Smooth muscle cell (in vitro differentiated cells): ENCODE results near the gene EXOSC1. TPM values are rescaled to one million over a fixed set of nuclear protein-coding genes. Genes with fewer than 3 reads are reported as not detected.
"Not testable (repeated sequence)": the region's sequence is repeated elsewhere in the genome, so short reads cannot be mapped to it uniquely, and the experiment has no call there.

ENCODE experiments used
- DNase-seq: peaks from one replicate; lab custom pipeline; 2025; ENCODE audit not compliant: unreplicated experiment; lab: John Stamatoyannopoulos, UW
- H2AFZ ChIP-seq: fragments of 200-600 bp; sonication (generic); 2 replicates; pipeline ENCODE4 v1.6.0; 2016; ENCODE audit warnings: antibody characterized with exemption, low read depth, mild to moderate bottlenecking
- H3F3A ChIP-seq: fragments of 200-600 bp; sonication (generic); 2 replicates; pipeline ENCODE4 v1.6.0; 2017; ENCODE audit warnings: antibody characterized with exemption, low read depth
- H3K27ac ChIP-seq: fragments of 200-600 bp; sonication (generic); 2 replicates; pipeline ENCODE4 v1.5.1; 2016; ENCODE audit warnings: low read depth, mild to moderate bottlenecking
- H3K27me3 ChIP-seq: fragments of 200-600 bp; sonication (generic); 2 replicates; pipeline ENCODE4 v1.6.1; 2016; ENCODE audit warnings: low read depth, mild to moderate bottlenecking
- H3K36me3 ChIP-seq: fragments of 200-600 bp; sonication (generic); 2 replicates; pipeline ENCODE4 v1.5.1; 2016; ENCODE audit warnings: low read depth
- H3K4me1 ChIP-seq: fragments of 200-600 bp; sonication (generic); 2 replicates; pipeline ENCODE4 v1.5.1; 2016; ENCODE audit warnings: low read depth
- H3K4me2 ChIP-seq: fragments of 200-600 bp; sonication (generic); 2 replicates; pipeline ENCODE4 v1.6.0; 2016; ENCODE audit warnings: mild to moderate bottlenecking
- H3K4me3 ChIP-seq: fragments of 200-600 bp; sonication (generic); 2 replicates; pipeline ENCODE4 v1.5.1; 2016; ENCODE audit warnings: mild to moderate bottlenecking
- H3K79me2 ChIP-seq: fragments of 200-600 bp; sonication (generic); 2 replicates; pipeline ENCODE4 v1.6.0; 2016; ENCODE audit warnings: low read depth, mild to moderate bottlenecking
- H3K9ac ChIP-seq: fragments of 200-600 bp; sonication (generic); 2 replicates; pipeline ENCODE4 v1.6.0; 2016; ENCODE audit warnings: low read depth
- H3K9me3 ChIP-seq: fragments of 200-600 bp; sonication (generic); replicated peaks from 2 replicates; pipeline ENCODE4 v1.5.1; 2016; ENCODE audit warnings: low read depth
- H4K20me1 ChIP-seq: fragments of 200-600 bp; sonication (generic); 2 replicates; pipeline ENCODE4 v1.6.0; 2016; ENCODE audit warnings: low read depth
- WGBS: methylation state at CpG from one replicate; pipeline ENCODE4 v1.1.7; 2016; ENCODE audit warnings: low lambda C conversion rate; 5-methylcytosine and 5-hydroxymethylcytosine counted together
- polyA plus RNA-seq: library from polyadenylated mRNA; unstranded; fragments of >200 nt; fragmentation: Nextera tagmentation; extraction: Ambion mirVana; gene quantifications from 2 replicates; pipeline ENCODE4 v1.2.1, GENCODE V29; 2016
- total RNA-seq: library from RNA; depleted of rRNA; stranded (reverse); fragments of >200 nt; gene quantifications from 2 replicates; pipeline ENCODE4 v1.2.3, GENCODE V29; 2014
- TF ChIP-seq, protein P1 (sequence below): fragments of 200-600 bp; sonication (generic); IDR thresholded peaks from 2 replicates; pipeline ENCODE4 v1.5.1; 2017; ENCODE audit warnings: borderline replicate concordance, mild to moderate bottlenecking, antibody characterized with exemption; ENCODE audit not compliant: insufficient read depth, poor library complexity, severe bottlenecking

The EXOSC1 gene
- total and polyA plus RNA-seq, 2 experiments from 2014 or later: 44.9 to 61.5 TPM

DNA sequence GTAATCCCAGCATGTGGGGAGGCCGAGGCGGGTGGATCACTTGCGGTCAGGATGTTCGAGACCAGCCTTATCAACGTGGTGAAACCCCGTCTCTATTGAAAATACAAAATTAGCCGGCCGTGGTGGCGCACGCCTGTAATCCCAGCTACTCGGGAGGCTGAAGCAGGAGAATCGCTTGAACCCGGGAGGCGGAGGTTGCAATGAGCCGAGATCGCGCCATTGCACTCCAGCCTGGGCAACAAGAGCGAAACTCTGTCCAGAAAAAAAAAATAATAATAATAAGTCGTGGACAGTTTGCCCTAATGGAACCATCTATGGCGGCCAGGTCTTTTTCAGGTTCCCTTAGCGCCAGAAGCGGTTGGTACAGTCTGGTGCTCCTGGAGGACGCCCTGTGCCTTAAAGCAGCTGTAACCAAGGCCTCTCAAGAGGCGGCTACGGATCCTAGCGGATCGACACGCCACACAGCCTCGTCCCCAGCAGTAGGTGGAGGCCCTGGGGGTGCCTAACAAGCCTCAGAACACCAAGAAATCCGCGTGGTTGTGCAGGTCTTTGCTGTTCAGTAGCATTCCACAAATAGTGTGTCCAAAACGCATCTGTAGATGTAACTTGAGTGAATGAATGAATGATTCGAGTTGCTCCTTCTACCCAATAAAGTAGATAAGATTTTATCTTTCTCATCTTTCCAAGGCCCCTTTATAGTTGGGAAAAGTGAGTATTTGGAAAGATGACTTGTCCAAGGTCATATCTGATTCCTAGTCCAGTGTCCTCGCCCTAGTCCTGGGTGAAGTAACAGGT, 18.8 kb downstream of the EXOSC1 start:
- Histone ChIP-seq H3K9ac (peak overlapping the region; percentile 78), H4K20me1 (peaks cover 49% of the 10 kb centered on the region), H3K4me3 (peak overlapping the region; percentile 81), H3K9me3 (no peaks in the 10 kb centered on the region), H3K27ac (peak overlapping the region; percentile 90), H3K4me1 (peaks cover 10% of the 10 kb centered on the region), H2AFZ (no peak overlapping the region), H3F3A (peaks cover 36% of the 10 kb centered on the region), H3K27me3 (no peaks in the 10 kb centered on the region), H3K79me2 (peaks cover 55% of the 10 kb centered on the region), H3K4me2 (peak overlapping the region; percentile 94), H3K36me3 (peaks cover 8% of the 10 kb centered on the region)
- 2% methylated on average over 34 of the region's 34 CpGs for WGBS
- no peak for DNase-seq
- TF ChIP-seq, protein P1, sequence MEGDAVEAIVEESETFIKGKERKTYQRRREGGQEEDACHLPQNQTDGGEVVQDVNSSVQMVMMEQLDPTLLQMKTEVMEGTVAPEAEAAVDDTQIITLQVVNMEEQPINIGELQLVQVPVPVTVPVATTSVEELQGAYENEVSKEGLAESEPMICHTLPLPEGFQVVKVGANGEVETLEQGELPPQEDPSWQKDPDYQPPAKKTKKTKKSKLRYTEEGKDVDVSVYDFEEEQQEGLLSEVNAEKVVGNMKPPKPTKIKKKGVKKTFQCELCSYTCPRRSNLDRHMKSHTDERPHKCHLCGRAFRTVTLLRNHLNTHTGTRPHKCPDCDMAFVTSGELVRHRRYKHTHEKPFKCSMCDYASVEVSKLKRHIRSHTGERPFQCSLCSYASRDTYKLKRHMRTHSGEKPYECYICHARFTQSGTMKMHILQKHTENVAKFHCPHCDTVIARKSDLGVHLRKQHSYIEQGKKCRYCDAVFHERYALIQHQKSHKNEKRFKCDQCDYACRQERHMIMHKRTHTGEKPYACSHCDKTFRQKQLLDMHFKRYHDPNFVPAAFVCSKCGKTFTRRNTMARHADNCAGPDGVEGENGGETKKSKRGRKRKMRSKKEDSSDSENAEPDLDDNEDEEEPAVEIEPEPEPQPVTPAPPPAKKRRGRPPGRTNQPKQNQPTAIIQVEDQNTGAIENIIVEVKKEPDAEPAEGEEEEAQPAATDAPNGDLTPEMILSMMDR: no peak

DNA sequence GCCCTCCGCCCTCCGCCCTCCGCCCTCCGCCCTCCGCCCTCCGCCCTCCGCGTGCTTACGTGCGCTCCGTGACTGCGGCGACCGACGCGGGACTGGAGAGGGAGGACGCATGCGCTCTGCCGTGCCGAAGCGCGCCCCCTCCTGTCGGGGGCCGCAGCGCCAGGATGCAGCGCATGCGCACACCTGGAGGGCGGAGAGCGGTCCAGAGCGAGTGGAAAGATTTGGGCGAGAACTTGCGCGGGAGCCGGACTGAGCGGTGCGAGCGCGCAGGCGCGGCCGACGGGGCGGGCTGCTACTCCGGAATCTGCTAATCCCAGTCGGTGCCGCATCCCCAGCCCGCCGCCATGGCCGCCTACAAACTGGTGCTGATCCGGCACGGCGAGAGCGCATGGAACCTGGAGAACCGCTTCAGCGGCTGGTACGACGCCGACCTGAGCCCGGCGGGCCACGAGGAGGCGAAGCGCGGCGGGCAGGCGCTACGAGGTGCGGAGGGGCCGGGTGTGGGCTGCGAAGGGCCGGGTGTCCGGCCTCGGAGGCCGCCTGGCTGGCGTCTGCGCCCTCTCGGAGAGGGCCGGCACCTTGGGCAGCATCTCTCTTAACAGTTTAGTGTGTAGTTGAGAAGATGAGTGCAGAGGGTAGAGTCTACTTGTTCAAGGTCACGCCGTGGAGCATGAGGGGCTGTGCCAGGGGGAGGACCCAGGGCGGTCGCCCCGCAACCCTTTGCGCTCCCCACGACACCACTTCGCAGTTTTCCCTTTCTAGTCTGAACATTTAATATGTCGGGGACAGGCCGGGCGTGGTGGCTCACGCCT, 19.6 kb downstream of the EXOSC1 start, which contains the start of gene PGAM1:
Gene PGAM1, plus strand, starts transcription at position 228 of the 812 bp plus-strand sequence. Its CDS starts 117 bp downstream, at position 345.
- peaks cover 10% of the 10 kb centered on the region for H3K4me1 ChIP-seq
- H3K27me3 ChIP-seq: no peaks in the 10 kb centered on the region
- WGBS: 3% methylated on average over 87 of the region's 90 CpGs
- DNase-seq: peak; percentile 85
- H3K79me2 ChIP-seq: peaks cover 48% of the 10 kb centered on the region
- H4K20me1 ChIP-seq: peaks cover 42% of the 10 kb centered on the region
- TF ChIP-seq, protein P1: peak; percentile 59
- H2AFZ ChIP-seq: peak within 1 kb of the TSS; percentile 80
- H3K9ac ChIP-seq: peak within 1 kb of the TSS; percentile 78
- H3K9me3 ChIP-seq: no peaks in the 10 kb centered on the region
- peak within 1 kb of the TSS; percentile 81 for H3K4me3 ChIP-seq
- H3K36me3 ChIP-seq: peaks cover under 1% of the 10 kb centered on the region
- H3K27ac ChIP-seq: peak within 1 kb of the TSS; percentile 90
- peak within 1 kb of the TSS; percentile 94 for H3K4me2 ChIP-seq
- peaks cover 30% of the 10 kb centered on the region for H3F3A ChIP-seq

DNA sequence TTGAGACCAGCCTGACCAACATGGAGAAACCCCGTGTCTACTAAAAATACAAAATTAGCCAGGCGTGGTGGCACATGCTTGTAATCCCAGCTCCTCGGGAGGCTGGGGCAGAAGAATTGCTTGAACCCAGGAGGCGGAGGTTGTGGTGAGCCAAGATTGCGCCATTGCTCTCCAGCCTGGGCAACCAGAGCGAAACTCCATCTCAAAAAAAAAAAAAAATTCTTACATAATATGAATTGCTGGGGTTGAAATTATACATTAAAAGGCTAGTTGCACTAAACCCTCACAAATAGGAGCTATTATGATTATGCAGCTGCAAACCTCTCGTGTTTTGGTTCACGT, 22.1 kb downstream of the EXOSC1 start:
- not testable (repeated sequence) for H3K9ac ChIP-seq, H3K27me3 ChIP-seq, H3K4me3 ChIP-seq, H3K36me3 ChIP-seq, H3K4me2 ChIP-seq, H3K9me3 ChIP-seq, H2AFZ ChIP-seq, DNase-seq
- peaks cover 26% of the 10 kb centered on the region for H3K79me2 ChIP-seq
- WGBS: 85% methylated on average over 8 of the region's 8 CpGs
- peaks cover 36% of the 10 kb centered on the region for H3F3A ChIP-seq
- peaks cover 14% of the 10 kb centered on the region for H3K4me1 ChIP-seq
- H3K27ac ChIP-seq: peak overlapping the region; percentile 79
- peaks cover 19% of the 10 kb centered on the region for H4K20me1 ChIP-seq

DNA sequence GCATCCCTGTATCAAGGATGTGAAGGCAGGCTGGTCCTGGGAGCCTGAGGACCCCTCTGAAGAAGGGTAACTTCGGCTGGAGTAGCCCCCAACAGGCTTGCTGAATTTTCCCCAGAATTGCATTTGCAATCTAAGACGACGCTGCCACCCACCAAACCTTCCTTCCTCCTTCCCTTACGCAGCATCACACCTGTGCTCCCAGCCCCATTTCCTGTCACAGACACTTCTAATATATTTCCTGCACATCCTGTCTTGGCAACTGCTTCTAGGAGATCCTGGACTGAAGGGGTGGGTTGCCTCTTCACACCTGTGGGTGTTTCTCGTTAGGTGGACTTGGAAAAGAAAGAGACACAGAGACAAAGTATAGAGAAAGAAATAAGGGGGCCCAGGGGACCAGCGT, 29.2 kb downstream of the EXOSC1 start:
- Histone ChIP-seq H3K4me1 (peaks cover 16% of the 10 kb centered on the region), H3K27ac (no peak overlapping the region), H3K4me3 (no peak overlapping the region), H3K36me3 (no peaks in the 10 kb centered on the region), H3K9ac (no peak overlapping the region), H4K20me1 (no peaks in the 10 kb centered on the region), H3K4me2 (no peak overlapping the region), H3K9me3 (no peaks in the 10 kb centered on the region), H2AFZ (no peak overlapping the region), H3K79me2 (no peaks in the 10 kb centered on the region), H3K27me3 (no peaks in the 10 kb centered on the region), H3F3A (peaks cover 16% of the 10 kb centered on the region)
- WGBS: 94% methylated on average over 6 of the region's 6 CpGs
- TF ChIP-seq, protein P1: no peak
- DNase-seq: no peak
